Common myeloid progenitor, CD34-positive (primary cell): Measurements from ENCODE around the gene RBM47.
"Not testable (repeated sequence)": the region's sequence is repeated elsewhere in the genome, so short reads cannot be mapped to it uniquely, and the experiment has no call there.

Source experiments
- CTCF ChIA-PET: fragments of 350-600 bp; sonication (Branson Sonifier 250); formaldehyde crosslinking; loops from one replicate; lab custom pipeline; 2021; ENCODE audit warnings: antibody characterized with exemption; lab: Charles Lee
- POLR2A ChIA-PET: fragments of 350-600 bp; sonication (Branson Sonifier 250); formaldehyde crosslinking; loops from one replicate; lab custom pipeline; 2021; ENCODE audit warnings: antibody characterized with exemption; lab: Charles Lee
- DNase-seq, 3 donors: peaks; one replicate each; pipeline versions ENCODE4 v3.0.0 to v3.0.0-alpha.2; 2013
- H3K27ac ChIP-seq, 2 experiments: 1 replicate in 1 of 2; 2 replicates in 1 of 2; pipeline ENCODE4 v1.7.0; 2013; ENCODE audit warnings: inconsistent platforms in 2 of 2, low read length in 2 of 2, mild to moderate bottlenecking in 2 of 2, low read depth in 1 of 2, moderate library complexity in 1 of 2; ENCODE audit not compliant: severe bottlenecking in 2 of 2, insufficient read depth in 1 of 2, poor library complexity in 1 of 2
- H3K27me3 ChIP-seq, 5 experiments: replicated peaks in 2 of 5; 1 replicate in 3 of 5; 2 replicates in 2 of 5; pipeline versions ENCODE4 v1.6.1 to v1.7.0; 2013; ENCODE audit warnings: low read length in 4 of 5, mild to moderate bottlenecking in 2 of 5, moderate library complexity in 2 of 5, inconsistent platforms in 1 of 5; ENCODE audit not compliant: insufficient read depth in 5 of 5, control insufficient read depth in 4 of 5
- H3K36me3 ChIP-seq, 4 experiments: 1 replicate in 2 of 4; 2 replicates in 2 of 4; pipeline versions ENCODE4 v1.6.1 to v1.7.0; 2013; ENCODE audit warnings: low read length in 3 of 4, control low read depth in 1 of 4, mild to moderate bottlenecking in 1 of 4; ENCODE audit not compliant: control insufficient read depth in 4 of 4, insufficient read depth in 4 of 4
- H3K4me1 ChIP-seq, 4 experiments: 1 replicate in 3 of 4; 2 replicates in 1 of 4; pipeline versions ENCODE4 v1.6.1 to v1.7.1; 2013; ENCODE audit warnings: low read length in 3 of 4, mild to moderate bottlenecking in 3 of 4, control low read depth in 1 of 4, inconsistent platforms in 1 of 4, moderate library complexity in 1 of 4; ENCODE audit not compliant: control insufficient read depth in 4 of 4, insufficient read depth in 4 of 4; ENCODE audit errors: control extremely low read depth in 1 of 4
- H3K4me3 ChIP-seq, 7 experiments: 1 replicate in 4 of 7; 2 replicates in 3 of 7; pipeline versions ENCODE4 v1.5.1 to v1.7.0; 2013; ENCODE audit warnings: mild to moderate bottlenecking in 7 of 7, low read length in 6 of 7, moderate library complexity in 6 of 7, inconsistent platforms in 2 of 7, low read depth in 2 of 7, control low read depth in 1 of 7; ENCODE audit not compliant: insufficient read depth in 4 of 7, control insufficient read depth in 1 of 7; ENCODE audit errors: extremely low read depth in 1 of 7
- H3K9me3 ChIP-seq, 5 experiments: 1 replicate in 4 of 5; 2 replicates in 1 of 5; pipeline versions ENCODE4 v1.6.1 to v1.7.1; 2013; ENCODE audit warnings: low read length in 4 of 5, mild to moderate bottlenecking in 2 of 5, inconsistent platforms in 1 of 5, low read depth in 1 of 5, moderate library complexity in 1 of 5; ENCODE audit not compliant: control insufficient read depth in 4 of 5, insufficient read depth in 2 of 5; ENCODE audit errors: control extremely low read depth in 1 of 5
- WGBS: methylation state at CpG from one replicate; pipeline ENCODE4 v1.1.5; 2013; ENCODE audit not compliant: insufficient coverage; 5-methylcytosine and 5-hydroxymethylcytosine counted together

RBM47 gene

DNA sequence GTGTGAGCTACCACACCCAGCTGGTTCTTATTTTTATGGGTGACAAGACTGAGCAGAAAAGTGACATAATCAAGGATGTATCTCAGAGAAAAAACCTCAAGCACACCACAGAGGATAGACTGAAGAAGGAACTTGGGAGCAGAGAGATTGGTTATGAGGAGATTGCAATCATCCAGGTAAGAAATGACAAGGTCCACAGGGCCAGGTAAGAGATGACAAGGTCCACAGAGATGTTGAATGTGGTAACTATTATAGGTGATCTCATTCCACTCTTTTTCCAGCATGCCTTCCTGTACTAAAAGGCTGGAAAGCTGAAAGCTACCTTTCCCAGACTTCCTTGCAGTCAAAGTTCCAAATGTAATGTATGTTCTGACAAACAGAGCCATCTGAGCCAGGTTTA lies 15.9 kb upstream of the RBM47 start:
- CTCF ChIA-PET, result no interaction called here

DNA sequence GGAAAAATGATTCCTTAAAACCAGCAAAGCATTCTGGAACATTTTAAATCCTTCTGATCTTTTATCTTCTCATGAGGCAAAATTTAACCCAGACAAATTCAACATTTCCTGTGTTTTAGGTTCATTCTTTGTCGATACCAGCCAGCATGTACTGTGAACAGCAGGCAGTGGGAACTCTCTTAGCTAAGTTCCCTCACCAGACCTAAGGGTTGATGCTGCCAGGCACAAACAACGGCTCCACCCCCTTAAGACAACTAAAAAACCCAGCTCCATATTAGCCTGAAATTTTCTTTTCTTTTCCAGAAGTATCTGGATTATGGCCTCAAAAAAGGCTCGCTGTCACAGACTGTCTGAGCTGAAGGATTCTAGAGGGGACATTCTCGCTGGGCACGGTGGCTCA lies 2.4 kb upstream of the RBM47 start:
- ChIA-PET POLR2A (no interaction called here), CTCF (no interaction called here)
- no peak for DNase-seq
- H3K4me3 ChIP-seq, result no peak overlapping the region
- H3K4me1 ChIP-seq, result peaks cover 3 to 23% (median 20%) of the 10 kb centered on the region in 4 experiments
- WGBS, result 100% methylated on average over 4 of the region's 5 CpGs
- no peaks in the 10 kb centered on the region for H3K36me3 ChIP-seq
- no peaks in the 10 kb centered on the region for H3K9me3 ChIP-seq
- H3K27ac ChIP-seq, result no peak overlapping the region
- H3K27me3 ChIP-seq, result peaks cover 0 to 20% (median 5%) of the 10 kb centered on the region in 5 experiments

More for the DNA sequence above, 15.9 kb upstream of the RBM47 start:
- Histone ChIP-seq H3K27ac (no peak overlapping the region), H3K27me3 (no peaks in the 10 kb centered on the region), H3K36me3 (no peaks in the 10 kb centered on the region), H3K4me1 (no peaks in the 10 kb centered on the region), H3K9me3 (no peaks in the 10 kb centered on the region), H3K4me3 (no peak overlapping the region)
- POLR2A ChIA-PET, result no interaction called here
- DNase-seq, result no peak

DNA sequence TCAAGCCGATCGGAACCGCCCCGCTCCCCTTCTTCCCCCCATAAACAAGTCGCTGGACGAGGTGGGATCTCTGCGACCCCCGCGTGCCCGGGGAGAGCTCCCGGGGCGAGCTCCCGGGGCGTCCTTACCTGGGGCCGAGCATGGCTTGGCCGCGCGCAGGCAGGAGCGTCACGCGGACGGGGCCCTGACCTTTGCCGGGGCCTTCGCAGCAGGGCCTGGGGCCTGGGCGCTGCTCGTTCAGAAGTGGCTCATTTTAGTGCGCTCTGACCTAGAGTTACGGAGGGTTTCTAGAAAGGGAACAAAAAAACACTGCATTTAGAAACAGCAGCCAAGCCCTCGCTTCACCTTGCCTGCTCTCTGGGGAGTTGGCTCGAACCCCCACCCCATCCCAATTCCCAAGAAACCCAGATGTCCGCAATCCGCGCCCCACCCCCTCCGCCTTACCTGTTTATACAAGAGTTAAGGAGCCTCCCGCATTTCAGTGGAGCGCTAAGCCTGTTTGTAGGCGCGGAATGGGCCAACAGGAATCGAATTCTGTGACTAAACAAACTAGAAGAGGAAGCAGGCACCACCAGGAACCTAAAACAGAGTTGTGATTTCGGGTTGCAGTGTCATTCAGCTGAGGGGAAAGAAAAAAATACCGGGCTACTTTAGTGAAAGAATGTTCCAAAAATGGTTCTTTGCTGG lies 814 bp upstream of the RBM47 start:
- H3K27me3 ChIP-seq, result peaks cover 0 to 26% (median 7%) of the 10 kb centered on the region in 5 experiments
- H3K9me3 ChIP-seq, result no peaks in the 10 kb centered on the region
- DNase-seq, result peak; percentile 28 to 75 (median 68)
- under 1% methylated on average over 32 of the region's 41 CpGs for WGBS
- H3K36me3 ChIP-seq, result no peaks in the 10 kb centered on the region
- ChIA-PET CTCF (interaction anchor here (0.6 to 1.4 kb wide), 2 partner anchors 287 to 309 kb away, joined by 3 read pairs; no protein-coding TSS in a partner anchor), POLR2A (interaction anchor here (0.6 kb wide), 1 partner anchor 17 kb away, joined by 3 read pairs; no protein-coding TSS in a partner anchor)
- H3K4me1 ChIP-seq, result peaks cover 3 to 24% (median 21%) of the 10 kb centered on the region in 4 experiments
- H3K27ac ChIP-seq, result no peak overlapping the region
- peak overlapping the region; percentile 24 to 84 (median 73) for H3K4me3 ChIP-seq

DNA sequence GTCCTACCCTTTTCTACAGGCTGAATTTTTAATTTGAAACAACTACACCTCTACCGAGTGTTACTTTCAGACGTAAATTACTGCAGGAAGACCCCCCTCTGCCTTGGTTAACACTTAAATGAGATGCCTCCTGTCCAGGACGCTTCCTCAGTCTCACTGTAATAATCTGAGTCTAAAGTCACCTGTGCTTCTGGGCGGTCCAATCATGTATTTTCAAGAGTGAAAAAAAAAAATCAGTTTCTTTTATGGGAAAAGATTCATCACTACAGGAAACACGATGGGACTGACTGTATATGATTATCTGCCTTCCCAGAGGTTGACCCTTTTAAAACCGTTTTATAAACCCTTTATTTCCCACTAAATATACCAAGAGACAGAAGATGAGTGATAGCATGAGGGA lies 776 bp downstream of the RBM47 start:
- H3K27ac ChIP-seq, result no peak overlapping the region
- no peaks in the 10 kb centered on the region for H3K36me3 ChIP-seq
- no peak for DNase-seq
- H3K4me1 ChIP-seq, result peaks cover 3 to 30% (median 21%) of the 10 kb centered on the region in 4 experiments
- POLR2A ChIA-PET, result no interaction called here
- CTCF ChIA-PET, result interaction anchor here (0.6 kb wide), 1 partner anchor 102 kb away, joined by 4 read pairs; no protein-coding TSS in a partner anchor
- H3K27me3 ChIP-seq, result peaks cover 0 to 26% (median 7%) of the 10 kb centered on the region in 5 experiments
- 82% methylated on average over 2 of the region's 6 CpGs for WGBS
- peak overlapping the region in 6 of 7 experiments; percentile 58 to 84 (median 76) for H3K4me3 ChIP-seq
- no peaks in the 10 kb centered on the region for H3K9me3 ChIP-seq

DNA sequence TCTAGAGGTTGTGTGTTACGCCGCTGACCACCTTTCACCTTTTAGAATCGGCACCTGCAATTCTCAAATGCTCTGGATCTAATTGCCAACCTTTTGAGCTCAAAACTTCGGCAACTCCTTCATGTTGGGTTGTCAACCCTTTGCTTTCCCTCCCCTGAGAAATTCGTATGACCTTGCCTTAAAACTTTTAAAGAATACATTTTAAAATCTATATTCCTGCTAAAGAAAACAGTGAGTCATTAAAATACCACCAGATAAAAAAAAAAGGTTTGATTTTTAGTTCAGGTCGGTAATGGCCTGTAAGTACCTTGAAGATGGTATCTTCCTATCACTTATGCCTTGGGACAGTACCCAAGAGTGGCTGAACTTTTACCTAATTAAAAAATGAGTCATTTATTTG lies 1.3 kb downstream of the RBM47 start:
- H3K9me3 ChIP-seq, DNase-seq, CTCF ChIA-PET, H3K36me3 ChIP-seq, H3K27ac ChIP-seq, POLR2A ChIA-PET: not testable (repeated sequence)
- WGBS, result 95% methylated on average over 4 of the region's 6 CpGs
- Histone ChIP-seq H3K4me3 (peak overlapping the region in 1 of 7 experiments; percentile 61), H3K27me3 (peaks cover 0 to 26% (median 7%) of the 10 kb centered on the region in 5 experiments), H3K4me1 (peaks cover 3 to 31% (median 21%) of the 10 kb centered on the region in 4 experiments)

DNA sequence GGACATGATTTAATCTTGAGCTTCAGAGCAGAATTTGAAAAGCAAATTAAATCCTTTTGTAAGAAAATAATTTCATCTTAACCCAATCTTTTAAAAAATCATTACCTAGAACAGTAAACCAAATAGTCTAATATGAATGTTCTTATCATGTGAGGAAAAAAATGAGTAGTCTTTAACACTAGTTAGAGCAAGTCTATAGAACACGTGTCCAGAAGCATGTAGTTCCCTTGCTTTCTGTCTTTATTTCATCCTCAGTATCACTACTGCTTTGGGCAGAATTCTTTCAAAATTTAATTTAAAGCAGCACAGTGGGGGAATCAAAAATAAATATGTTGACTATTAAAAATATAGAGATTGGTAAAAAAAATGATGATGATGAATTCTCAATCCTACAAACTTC lies 2.1 kb downstream of the RBM47 start:
- DNase-seq, result no peak
- Histone ChIP-seq H3K4me3 (no peak overlapping the region), H3K9me3 (no peaks in the 10 kb centered on the region), H3K4me1 (peaks cover 3 to 39% (median 21%) of the 10 kb centered on the region in 4 experiments), H3K27me3 (peaks cover 0 to 31% (median 7%) of the 10 kb centered on the region in 5 experiments), H3K36me3 (no peaks in the 10 kb centered on the region), H3K27ac (no peak overlapping the region)
- WGBS, result no CpG with 5 or more reads among the region's 1 CpG
- ChIA-PET CTCF (no interaction called here), POLR2A (no interaction called here)
